Activated CD8-positive, alpha-beta memory T cell treated with anti-CD3 and anti-CD28 coated beads, Interleukin-2, amount 50 U/mL, for 24 hours (primary cell): Measurements from ENCODE around the gene INPP5A.

Experiments
- DNase-seq: peaks from one replicate; pipeline ENCODE4 v3.0.0-alpha.2; 2020; ENCODE audit errors: extremely low read depth

The INPP5A gene

GRCh38 chr10:132518572-132519381 lies 18.8 kb upstream of the INPP5A start:
- DNase-seq: no peak

GRCh38 chr10:132519382-132520176 lies 18.0 kb upstream of the INPP5A start:
- no peak for DNase-seq

GRCh38 chr10:132520177-132520811 lies 17.3 kb upstream of the INPP5A start:
- no peak for DNase-seq

GRCh38 chr10:132521041-132521465 lies 16.5 kb upstream of the INPP5A start:
- no peak for DNase-seq

DNA sequence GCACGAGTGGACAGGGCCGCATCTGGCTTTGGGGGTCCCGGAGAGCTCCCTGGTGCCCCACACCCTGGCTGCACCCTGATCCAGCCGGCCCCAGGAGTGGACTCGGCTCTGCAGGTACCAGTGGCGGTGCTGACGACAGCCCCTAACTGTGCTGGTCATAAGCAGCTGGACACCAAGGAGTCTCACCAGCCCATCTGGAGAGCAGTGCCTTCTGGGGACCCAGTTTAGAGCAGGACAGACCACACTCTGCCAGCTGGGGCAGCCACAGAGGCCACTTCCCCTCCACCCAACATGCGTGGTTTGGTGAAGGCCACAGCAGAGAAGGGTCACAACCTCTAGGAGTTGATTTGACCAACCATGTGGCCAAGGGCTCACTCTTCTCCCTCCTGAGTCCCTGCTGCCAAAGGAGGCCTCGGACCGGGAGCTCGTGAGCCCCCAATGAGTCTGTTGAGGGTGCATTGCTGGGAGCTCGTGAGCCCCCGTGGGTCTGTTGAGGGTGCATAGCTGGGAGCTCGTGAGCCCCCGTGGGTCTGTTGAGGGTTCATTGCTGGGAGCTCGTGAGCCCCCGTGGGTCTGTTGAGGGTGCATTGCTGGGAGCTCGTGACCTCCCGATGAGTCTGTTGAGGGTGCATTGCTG lies 16.0 kb upstream of the INPP5A start:
- no peak for DNase-seq

DNA sequence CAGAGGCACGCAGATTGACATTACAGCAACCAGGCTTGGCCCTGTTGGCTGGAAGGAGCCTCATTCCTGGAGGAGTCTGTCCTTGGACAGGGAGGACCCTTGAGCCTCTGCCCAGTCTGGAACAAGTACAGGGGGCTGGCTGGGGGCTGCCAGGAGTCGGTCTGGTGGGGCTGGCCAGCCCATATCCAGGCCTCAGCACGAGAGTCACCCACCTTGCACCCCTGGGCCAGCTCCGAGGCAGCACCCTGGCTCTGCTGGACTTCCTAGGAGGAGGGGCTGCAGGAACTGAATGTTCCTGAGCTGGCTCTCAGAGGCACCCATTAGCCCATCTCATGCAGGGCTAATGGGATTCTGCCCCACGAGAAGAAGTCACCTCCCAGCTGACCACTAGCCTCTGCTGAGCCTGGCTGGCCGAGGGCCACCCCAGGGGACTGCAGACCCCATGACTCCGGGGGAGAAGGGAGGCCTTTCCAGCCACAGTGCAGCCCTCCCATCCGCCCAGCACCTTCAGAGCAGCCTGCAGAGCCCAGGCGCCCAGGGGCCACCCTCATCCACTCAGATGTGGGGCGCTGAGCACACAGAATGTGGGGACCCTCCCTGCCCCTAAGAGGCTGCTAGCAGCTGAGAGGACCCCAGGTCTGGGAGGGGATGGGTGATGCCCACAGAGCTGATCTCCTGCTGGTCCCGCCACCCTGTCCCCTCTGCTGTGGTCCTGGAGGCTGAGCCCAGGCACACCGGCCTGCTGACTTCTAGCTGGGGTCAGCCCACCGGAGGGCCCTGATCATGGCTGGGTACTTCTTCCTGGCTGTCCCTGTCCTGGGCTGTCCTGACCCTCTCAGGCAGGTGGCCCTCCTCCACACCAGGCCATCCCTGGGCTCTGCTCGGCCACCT lies 14.8 kb upstream of the INPP5A start:
- DNase-seq: no peak

DNA sequence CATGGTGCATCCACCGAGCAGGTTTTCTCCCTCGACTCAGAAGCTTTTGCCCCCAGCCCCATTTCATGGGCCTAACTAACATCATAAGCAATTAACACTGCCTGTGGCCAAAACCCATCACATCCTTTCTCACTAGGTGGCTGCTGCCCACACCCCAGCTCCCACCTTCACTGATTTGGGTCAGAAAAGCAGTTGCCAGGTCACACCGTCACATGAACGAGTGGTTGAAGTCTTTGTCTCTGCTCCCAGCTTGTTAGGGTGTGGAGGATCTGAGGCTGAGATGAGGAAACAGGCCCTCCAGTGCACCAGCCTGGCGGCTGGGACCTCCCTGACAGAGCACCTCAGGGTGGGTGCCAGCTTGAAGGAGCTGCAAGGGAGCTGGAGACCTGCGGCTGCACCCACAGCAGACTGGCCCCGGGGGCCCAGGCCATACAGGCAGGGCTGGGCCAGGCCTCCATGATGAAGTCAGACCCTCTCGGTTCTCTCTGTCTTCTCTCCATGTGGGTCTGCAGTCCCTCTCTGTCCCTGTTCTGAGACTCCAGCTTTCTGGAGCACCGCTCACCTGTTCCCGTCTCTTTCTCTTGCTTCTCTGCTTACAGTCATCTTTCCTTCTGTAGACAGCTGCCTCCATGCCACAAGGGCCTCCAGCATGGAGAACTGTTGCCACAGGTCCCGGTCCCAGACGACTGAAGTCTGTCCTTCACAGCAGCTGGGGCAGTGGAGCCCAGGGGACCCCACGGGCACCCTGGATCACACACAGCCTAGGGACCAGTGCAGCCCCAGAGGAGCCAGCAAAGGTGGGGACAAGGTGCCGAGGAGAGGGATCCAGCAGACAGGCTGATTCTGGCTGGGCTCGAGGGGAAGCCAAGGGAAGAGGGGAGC lies 13.8 kb upstream of the INPP5A start:
- no peak for DNase-seq

GRCh38 chr10:132524443-132525285 lies 12.9 kb upstream of the INPP5A start:
- DNase-seq: no peak

- no peak for DNase-seq
Observed at GRCh38 chr10:132526676-132527075, 10.9 kb upstream of the INPP5A start.

- DNase-seq: no peak
Observed at GRCh38 chr10:132527339-132528063, 10.1 kb upstream of the INPP5A start.

DNA sequence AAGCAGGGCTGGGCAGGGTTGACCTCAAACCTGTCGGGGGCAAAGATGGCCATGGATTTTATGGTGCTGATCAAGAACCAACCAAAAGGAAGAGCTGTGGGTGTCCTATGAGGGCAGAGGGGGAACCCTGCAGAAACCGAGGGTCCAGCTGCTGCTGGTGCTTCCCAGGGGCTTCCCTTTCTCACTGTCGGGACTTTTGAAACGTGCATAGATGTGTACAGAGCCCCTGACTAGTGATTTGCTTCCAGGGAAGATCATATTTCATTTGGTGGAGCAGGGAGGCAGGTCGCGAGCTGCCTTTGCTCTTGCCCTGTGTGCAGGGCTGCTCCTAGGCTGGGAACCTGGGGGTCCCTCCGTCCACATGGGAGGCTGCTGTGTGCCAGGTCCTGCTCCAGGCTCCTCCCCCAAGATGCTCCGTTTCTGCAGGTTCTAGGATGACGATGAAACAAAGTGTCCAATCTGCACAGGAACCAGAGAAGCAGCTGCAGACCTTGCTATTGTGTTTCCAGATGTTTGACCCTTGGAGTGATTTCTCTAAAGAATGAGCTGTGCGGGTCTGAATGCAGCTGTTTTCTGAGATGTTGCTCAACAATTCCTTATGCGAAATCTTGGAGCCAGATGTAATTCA lies 9.4 kb upstream of the INPP5A start:
- no peak for DNase-seq

DNA sequence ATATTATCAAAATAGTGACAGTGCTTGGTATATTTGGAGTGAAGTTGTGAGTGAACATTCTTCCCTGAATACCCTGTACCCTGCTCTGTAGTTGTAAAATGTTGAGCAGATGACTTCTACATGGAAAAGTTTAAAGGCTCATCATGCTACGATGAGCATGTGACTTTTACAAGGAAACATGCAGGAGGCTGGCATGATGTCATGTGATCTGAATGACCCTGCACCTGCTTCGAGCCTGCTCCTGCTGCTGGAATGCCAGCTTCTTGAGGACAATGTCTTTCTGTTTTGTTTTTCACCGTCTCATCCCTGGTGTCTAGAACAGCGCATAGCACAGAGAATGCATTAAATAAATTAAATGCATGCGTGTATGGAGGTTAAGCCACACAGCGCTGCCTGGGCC lies 5.4 kb upstream of the INPP5A start:
- no peak for DNase-seq

DNA sequence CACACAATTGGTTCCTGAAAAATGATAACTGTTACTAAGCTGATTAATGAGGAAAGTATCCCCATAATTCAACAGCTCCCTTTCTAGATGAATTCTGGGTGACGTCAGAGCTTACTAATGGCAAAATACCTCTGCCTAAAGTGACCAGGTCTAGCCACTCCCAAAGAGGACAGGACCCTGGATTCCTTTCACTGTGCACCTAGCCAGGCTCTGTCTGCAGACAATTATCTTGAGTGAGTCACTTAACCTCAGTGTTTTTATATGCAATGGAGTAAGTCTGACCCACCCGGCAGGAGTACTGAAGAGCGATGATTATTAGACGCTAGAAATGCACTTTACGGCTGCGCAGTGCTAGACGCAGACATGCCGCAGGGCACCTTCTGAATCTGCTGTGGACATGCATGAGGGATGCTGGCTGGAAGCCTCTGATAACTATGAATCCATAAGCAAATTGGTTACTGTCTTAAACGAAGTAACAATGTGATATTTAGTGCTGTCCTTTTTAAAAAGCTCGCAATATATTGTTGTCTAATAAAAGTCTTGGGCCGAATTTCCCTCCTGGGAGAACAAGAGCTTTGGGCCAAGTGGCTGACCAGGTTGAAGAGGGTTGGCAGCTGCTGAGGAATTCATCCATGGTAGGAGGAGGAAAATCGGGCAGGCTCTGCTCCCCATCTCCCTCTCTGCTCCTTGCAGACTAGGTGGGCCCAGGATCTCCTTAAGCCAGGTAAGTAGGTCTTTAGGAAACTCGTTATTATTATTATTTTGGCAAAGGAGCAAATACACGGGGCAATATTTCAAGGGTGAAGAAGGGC lies 4.6 kb upstream of the INPP5A start:
- DNase-seq: no peak

DNA sequence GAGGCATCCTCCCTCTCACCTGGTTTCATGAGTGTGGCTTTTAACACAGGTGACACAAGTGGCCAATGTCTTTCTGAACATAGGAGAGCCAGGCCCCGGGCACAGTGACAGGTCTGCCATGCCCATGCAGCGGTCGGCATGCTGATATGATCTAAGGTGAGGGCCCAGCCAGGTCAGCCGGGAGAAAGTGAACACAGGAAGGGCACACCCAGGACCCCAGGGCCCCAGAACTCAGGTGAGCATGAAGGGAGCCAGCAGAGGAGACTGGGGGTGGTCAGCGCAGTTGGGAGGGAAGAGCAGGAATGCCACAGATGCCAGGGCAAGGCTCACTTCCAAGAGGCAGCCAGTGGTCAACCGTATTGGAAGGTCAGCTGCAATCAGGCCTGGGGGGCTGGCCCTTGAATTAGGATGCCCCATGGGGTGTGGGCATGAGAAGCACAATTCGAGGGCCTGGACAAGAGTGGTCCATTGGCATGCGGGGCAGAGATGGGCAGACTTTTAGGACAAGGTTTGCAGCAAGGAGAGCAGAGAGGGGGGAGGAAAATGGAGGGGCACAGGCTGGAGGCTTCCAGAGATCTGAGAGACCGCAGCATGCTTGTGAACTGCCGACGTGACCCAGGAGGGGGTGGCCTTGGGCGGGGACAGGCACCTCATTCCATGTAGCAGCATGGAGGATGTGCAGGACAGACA lies 3.9 kb upstream of the INPP5A start:
- DNase-seq: no peak

- DNase-seq: no peak
Observed at GRCh38 chr10:132534391-132535064, 3.1 kb upstream of the INPP5A start.

GRCh38 chr10:132535065-132535651 lies 2.4 kb upstream of the INPP5A start:
- DNase-seq: no peak
